EL (cell line): ENCODE data around the gene ATXN10.

Source experiments
- DNase-seq: peaks from one replicate; pipeline ENCODE4 v3.0.0-alpha.2; 2016

The ATXN10 gene

GRCh38 chr22:45763236-45763624, 91.6 kb downstream of the ATXN10 start:
- DNase-seq = no peak

- DNase-seq = no peak
These were observed 96.9 kb downstream of the ATXN10 start for GRCh38 chr22:45768490-45768889.

- no peak for DNase-seq
These were observed 98.1 kb downstream of the ATXN10 start for GRCh38 chr22:45769569-45770210.

GRCh38 chr22:45770506-45770905, 98.9 kb downstream of the ATXN10 start:
- DNase-seq = no peak

GRCh38 chr22:45771057-45771456, 99.4 kb downstream of the ATXN10 start:
- DNase-seq = no peak

GRCh38 chr22:45771711-45772110, 100.1 kb downstream of the ATXN10 start:
- no peak for DNase-seq

- no peak for DNase-seq
These were observed 101.1 kb downstream of the ATXN10 start for GRCh38 chr22:45772743-45773142.

GRCh38 chr22:45774001-45774670, 102.5 kb downstream of the ATXN10 start:
- no peak for DNase-seq

- no peak for DNase-seq
These were observed 103.4 kb downstream of the ATXN10 start for GRCh38 chr22:45775062-45775461.

GRCh38 chr22:45775569-45776312, 104.1 kb downstream of the ATXN10 start:
- DNase-seq = no peak

- no peak for DNase-seq
These were observed 104.6 kb downstream of the ATXN10 start for GRCh38 chr22:45776313-45776585.

- no peak for DNase-seq
These were observed 105.6 kb downstream of the ATXN10 start for GRCh38 chr22:45777046-45777851.

GRCh38 chr22:45777852-45778375, 106.3 kb downstream of the ATXN10 start:
- DNase-seq = peak; percentile 40

GRCh38 chr22:45781459-45781858, 109.8 kb downstream of the ATXN10 start:
- DNase-seq = no peak

- DNase-seq = no peak
These were observed 110.3 kb downstream of the ATXN10 start for GRCh38 chr22:45781966-45782365.

- no peak for DNase-seq
These were observed 111.4 kb downstream of the ATXN10 start for GRCh38 chr22:45783021-45783420.

- no peak for DNase-seq
These were observed 112.1 kb downstream of the ATXN10 start for GRCh38 chr22:45783690-45784089.

- DNase-seq = no peak
These were observed 113.0 kb downstream of the ATXN10 start for GRCh38 chr22:45784357-45785277.

GRCh38 chr22:45785458-45785857, 113.8 kb downstream of the ATXN10 start:
- no peak for DNase-seq

- DNase-seq = no peak
These were observed 115.1 kb downstream of the ATXN10 start for GRCh38 chr22:45786726-45787125.

- DNase-seq = no peak
These were observed 116.1 kb downstream of the ATXN10 start for GRCh38 chr22:45787759-45788158.

GRCh38 chr22:45788522-45788921, 116.9 kb downstream of the ATXN10 start:
- DNase-seq = no peak
